HG03066 (cell line): ENCODE results near the gene NEK8.
"Not testable (repeated sequence)": the region's sequence is repeated elsewhere in the genome, so short reads cannot be mapped to it uniquely, and the experiment has no call there.

ENCODE experiments used
- ATAC-seq: cut with Tn5 transposase; IDR thresholded peaks from one replicate; pipeline ENCODE4 v1.9.1; 2021; ENCODE audit warnings: low read depth; ENCODE audit not compliant: unreplicated experiment

Gene NEK8

DNA sequence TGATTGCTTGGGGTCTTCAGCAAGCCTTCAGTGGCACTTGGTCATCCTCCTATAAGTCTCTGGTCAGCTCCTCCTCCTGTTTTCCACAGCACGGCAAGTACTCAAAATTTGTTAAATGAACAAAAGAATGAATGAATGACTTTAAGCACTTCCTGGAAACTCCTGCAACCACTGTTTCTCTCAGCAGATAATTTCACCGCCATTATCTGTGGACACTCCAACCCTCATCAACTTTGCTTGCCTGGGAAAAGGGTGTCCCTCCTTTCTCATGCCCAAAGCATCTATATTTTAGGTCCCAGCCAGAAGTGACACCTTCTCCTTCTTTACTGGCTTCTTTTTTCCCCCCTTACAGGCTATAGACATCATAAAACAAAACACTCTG lies 21.3 kb upstream of the NEK8 start:
- ATAC-seq, result no peak

DNA sequence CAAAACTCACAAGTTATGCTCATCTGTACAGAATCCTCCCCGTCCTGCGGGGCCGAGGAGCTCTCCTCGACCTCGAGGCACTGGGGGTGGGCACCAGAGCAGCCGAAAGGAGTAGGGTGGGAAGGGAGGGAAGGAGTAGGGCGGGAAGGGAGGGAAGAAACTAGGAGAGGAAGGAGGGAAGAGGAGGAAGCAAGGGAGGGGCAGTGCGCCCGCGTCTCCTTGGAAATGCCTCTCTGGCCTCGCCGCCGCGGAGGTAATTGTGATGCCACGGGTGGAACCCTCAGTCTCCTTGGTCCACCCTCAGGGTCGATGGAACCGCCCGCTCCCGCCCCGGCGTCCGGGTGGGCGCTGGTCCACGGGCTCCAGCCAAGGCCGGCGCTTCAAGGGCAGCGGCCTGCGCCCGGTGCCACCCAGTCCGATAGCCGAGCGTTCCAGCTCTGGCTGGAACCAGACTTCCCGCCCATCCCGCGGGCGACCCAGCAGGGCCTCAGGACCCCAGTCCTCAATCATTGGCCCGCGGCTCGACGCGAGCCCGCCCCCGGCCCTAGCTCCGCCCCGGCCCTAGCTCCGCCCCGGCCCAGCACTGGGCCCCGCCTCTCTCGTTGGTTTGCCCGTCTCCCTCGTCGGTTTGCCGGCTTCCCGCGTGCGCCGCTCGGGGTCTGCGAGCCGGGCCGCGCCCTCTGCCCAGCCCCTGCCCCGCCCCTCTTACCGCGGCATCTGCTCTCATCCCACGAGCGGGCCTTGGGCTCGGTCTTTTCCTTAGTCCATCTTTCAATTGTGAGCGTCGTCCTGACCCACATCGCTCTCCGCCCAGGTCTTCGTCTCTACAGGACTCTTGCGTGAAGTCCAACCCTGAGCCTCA lies 17.5 kb upstream of the NEK8 start:
- peak; percentile 71 for ATAC-seq

DNA sequence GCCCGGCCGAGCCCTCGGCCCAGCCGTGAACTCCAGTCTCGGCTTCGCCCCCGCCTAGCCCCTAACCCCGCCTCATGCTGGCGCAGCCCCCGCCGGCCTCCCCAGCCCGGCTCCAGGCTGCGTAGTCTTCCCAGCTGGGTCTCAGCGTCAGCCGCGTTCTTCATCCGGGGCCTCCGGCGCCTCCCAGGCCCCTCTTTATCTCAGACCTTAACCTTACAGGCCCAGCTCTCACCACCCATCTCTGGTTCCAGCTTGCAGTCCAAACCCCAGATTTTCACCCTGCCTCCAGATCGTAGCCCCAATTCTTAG lies 16.9 kb upstream of the NEK8 start, which contains the start of gene PROCA1:
Gene PROCA1, minus strand, starts transcription at position 166 of the 309 bp plus-strand sequence. CDS start 228 bp downstream, outside the sequence.
- ATAC-seq, result peak; percentile 22

- no peak for ATAC-seq
Observed at GRCh38 chr17:28712032-28712704, 16.4 kb upstream of the NEK8 start.

- no peak for ATAC-seq
Observed at GRCh38 chr17:28712705-28713415, 15.7 kb upstream of the NEK8 start.

GRCh38 chr17:28714281-28714680 lies 14.3 kb upstream of the NEK8 start:
- no peak for ATAC-seq

DNA sequence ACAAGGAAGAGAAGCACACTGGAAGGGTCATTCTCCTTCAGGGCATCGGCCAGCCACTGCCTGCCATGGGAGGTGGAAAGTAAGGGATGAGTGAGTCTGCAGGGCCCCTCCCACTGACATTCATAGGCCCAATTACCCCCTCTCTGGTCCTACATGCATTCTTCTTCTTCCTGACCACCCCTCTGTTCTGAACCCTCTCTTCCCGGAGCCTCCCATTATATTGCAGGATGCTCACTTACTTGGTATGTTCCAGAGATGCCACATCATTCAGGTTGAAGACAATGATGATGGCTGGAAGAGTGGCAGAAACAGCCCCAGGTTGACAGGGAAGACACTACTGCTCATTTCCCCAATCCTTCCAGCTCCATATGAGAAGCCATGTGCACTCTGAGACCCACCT lies 13.4 kb upstream of the NEK8 start:
- no peak for ATAC-seq

- ATAC-seq, result no peak
Observed at GRCh38 chr17:28716740-28717577, 11.6 kb upstream of the NEK8 start.

GRCh38 chr17:28717578-28718332 lies 10.8 kb upstream of the NEK8 start, which contains the start of gene RAB34:
TSS of gene RAB34 (minus strand) at chr17:28717868. CDS start at chr17:28717266, 602 bp downstream.
- no peak for ATAC-seq

- ATAC-seq, result no peak
Observed at GRCh38 chr17:28718333-28719020, 10.1 kb upstream of the NEK8 start.

- ATAC-seq, result no peak
Observed at GRCh38 chr17:28719021-28719433, 9.6 kb upstream of the NEK8 start.

DNA sequence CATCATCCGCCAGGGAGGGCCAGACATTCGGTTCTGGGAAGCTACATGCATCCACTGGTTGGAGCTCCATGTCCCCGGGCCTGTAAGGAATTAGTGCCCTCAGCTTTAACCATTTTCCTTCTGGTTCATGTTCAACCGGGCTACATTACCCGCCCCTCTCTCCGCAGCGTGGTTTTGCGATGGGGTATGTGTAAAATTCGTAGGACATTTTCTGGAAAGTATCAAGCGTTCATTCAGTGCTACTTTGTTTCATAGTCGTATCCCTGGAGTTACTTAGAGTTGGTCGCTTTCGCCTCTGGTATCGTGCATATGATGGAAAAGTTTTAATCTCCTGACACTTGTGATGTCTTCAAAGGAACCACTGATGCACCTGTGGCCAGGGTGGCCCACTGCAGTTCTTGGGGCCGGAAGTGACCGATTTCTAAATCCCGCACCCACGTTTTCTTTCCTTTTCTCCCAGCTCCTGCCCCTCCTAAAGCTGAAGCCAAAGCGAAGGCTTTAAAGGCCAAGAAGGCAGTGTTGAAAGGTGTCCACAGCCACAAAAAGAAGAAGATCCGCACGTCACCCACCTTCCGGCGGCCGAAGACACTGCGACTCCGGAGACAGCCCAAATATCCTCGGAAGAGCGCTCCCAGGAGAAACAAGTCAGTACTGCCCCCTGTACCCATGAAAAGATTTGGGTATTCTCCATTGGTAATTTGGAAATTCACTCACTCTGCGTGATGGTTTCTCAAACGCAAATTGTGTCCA lies 8.2 kb upstream of the NEK8 start:
- ATAC-seq, result no peak

DNA sequence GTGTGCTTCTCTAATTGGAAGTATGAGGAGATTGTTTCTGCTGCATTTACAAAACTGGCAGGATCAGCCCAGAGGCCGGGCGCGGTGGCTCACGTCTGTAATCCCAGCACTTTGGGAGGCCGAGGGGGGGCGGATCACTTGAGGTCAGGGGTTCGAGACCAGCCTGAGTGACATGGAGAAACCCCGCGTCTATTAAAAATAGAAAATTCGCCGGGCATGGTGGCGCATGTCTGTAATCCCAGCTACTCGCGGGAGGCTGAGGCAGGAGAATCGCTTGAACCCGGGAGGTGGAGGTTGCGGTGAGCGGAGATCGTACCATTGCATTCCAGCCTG lies 7.6 kb upstream of the NEK8 start:
- ATAC-seq, result not testable (repeated sequence)

DNA sequence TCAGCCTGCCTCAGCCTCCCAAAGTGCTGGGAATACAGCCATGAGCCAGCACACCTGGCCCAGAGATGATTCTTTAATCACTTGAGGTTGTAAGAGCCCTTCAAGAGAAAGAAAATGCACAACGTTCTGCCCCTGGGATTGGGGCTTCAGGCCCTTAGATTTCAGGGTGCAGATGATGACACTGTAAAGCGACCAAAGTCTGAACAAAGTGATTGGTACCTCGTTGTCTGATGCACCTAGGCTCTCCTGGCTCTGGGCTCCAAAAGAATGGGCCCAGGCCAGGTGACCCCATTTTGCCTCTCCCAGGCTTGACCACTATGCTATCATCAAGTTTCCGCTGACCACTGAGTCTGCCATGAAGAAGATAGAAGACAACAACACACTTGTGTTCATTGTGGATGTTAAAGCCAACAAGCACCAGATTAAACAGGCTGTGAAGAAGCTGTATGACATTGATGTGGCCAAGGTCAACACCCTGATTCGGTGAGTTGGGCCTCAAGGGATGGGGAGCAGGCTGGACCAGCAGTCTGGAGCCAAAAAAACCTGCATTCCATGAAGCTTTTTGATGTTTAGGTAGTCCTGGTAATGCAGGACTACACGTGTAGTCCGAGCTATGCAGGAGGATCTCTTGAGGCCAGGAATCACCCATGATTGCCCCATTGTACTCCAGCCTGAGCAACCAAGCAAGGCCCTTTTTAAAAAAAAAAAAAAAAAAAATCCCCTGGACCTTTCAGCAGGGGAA lies 6.0 kb upstream of the NEK8 start:
- no peak for ATAC-seq

GRCh38 chr17:28723159-28723835 lies 5.3 kb upstream of the NEK8 start:
- no peak for ATAC-seq

DNA sequence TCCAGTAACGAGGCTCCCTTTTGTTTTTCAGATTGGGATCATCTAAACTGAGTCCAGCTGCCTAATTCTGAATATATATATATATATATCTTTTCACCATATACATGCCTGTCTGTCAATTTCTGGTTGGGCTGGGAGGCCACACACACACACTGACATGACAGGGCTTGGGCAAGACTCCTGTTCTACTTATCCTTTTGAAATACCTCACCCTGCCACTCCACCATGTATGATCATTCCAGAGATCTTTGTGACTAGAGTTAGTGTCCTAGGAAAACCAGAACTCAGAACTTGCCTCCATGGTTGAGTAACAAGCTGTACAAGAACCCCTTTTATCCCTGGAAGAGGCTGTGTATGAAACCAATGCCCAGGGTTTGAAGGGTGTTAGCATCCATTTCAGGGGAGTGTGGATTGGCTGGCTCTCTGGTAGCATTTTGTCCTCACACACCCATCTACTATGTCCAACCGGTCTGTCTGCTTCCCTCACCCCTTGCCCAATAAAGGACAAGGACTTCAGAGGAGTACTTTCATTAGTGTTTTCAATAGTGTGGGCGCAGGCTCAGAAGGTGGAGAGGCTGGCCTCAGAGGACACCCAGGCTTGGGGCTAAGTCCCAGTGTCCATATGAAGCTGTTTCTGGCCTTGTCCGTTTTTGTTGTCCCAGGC lies 4.6 kb upstream of the NEK8 start:
- ATAC-seq, result not testable (repeated sequence)
